ENCODE measurements around the gene MEIOSIN. TPM values are rescaled to one million over a fixed set of nuclear protein-coding genes. Genes with fewer than 3 reads are reported as not detected.
A peak's percentile ranks its signal among the peaks of the same experiment; 100 is the strongest.

Gene MEIOSIN
- total and polyA plus RNA-seq, 2 donors: 0.02 TPM; not detected in 1

- Histone ChIP-seq H3K27ac (ENCODE audit: low read depth in 1 of 2, low read length in 1 of 2) (peak overlapping the region in 1 of 2 donors; percentile 55), H3K27me3 (ENCODE audit: control insufficient read depth in 2 of 2, insufficient read depth in 1 of 2, low read length in 1 of 2) (peaks cover 38 to 81% of the 10 kb centered on the region in 2 donors), H3K4me3 (ENCODE audit: low read length in 2 of 2) (peak overlapping the region; percentile 26 to 61), H3K4me1 (ENCODE audit: control insufficient read depth in 2 of 2, insufficient read depth in 2 of 2, low read length in 2 of 2) (peaks cover 10 to 42% of the 10 kb centered on the region in 2 donors), H3K9me3 (ENCODE audit: control insufficient read depth in 2 of 2, insufficient read depth in 1 of 2, low read length in 1 of 2) (no peaks in the 10 kb centered on the region), H3K36me3 (ENCODE audit: control insufficient read depth in 2 of 2, insufficient read depth in 2 of 2, low read length in 1 of 2) (peaks cover 0 to 4% of the 10 kb centered on the region in 2 donors)
- 4% methylated on average over 102 of the region's 102 CpGs for WGBS
- peak in 2 of 9 donors; percentile 16 to 32 for DNase-seq (ENCODE audit: low read depth in 6 of 9, low spot score in 9 of 9)
Measured at GRCh38 chr19:45767881-45768654, 34.8 kb downstream of the MEIOSIN start.

GRCh38 chr19:45768655-45768983 lies 35.4 kb downstream of the MEIOSIN start:
- DNase-seq (ENCODE audit: low read depth in 6 of 9, low spot score in 9 of 9): peak in 1 of 9 donors; percentile 50
- Histone ChIP-seq H3K4me3 (ENCODE audit: low read length in 2 of 2) (peak overlapping the region; percentile 61 to 70), H3K9me3 (ENCODE audit: control insufficient read depth in 2 of 2, insufficient read depth in 1 of 2, low read length in 1 of 2) (no peaks in the 10 kb centered on the region), H3K4me1 (ENCODE audit: control insufficient read depth in 2 of 2, insufficient read depth in 2 of 2, low read length in 2 of 2) (peaks cover 10 to 46% of the 10 kb centered on the region in 2 donors), H3K27me3 (ENCODE audit: control insufficient read depth in 2 of 2, insufficient read depth in 1 of 2, low read length in 1 of 2) (peaks cover 38 to 76% of the 10 kb centered on the region in 2 donors), H3K36me3 (ENCODE audit: control insufficient read depth in 2 of 2, insufficient read depth in 2 of 2, low read length in 1 of 2) (peaks cover 0 to 4% of the 10 kb centered on the region in 2 donors), H3K27ac (ENCODE audit: low read depth in 1 of 2, low read length in 1 of 2) (peak overlapping the region; percentile 77 to 82)
- 2% methylated on average over 31 of the region's 33 CpGs for WGBS

GRCh38 chr19:45768984-45769782 lies 35.9 kb downstream of the MEIOSIN start, which contains the start of gene SIX5:
TSS of gene SIX5 (minus strand) at chr19:45769252. CDS start at chr19:45768844, 408 bp downstream.
- H3K4me1 ChIP-seq (ENCODE audit: control insufficient read depth in 2 of 2, insufficient read depth in 2 of 2, low read length in 2 of 2): peaks cover 10 to 47% of the 10 kb centered on the region in 2 donors
- peak; percentile 82 to 98 (median 95) for DNase-seq (ENCODE audit: low read depth in 6 of 9, low spot score in 9 of 9)
- H3K27ac ChIP-seq (ENCODE audit: low read depth in 1 of 2, low read length in 1 of 2): peak within 1 kb of the TSS; percentile 92 to 97
- H3K27me3 ChIP-seq (ENCODE audit: control insufficient read depth in 2 of 2, insufficient read depth in 1 of 2, low read length in 1 of 2): peaks cover 38 to 70% of the 10 kb centered on the region in 2 donors
- no peaks in the 10 kb centered on the region for H3K9me3 ChIP-seq (ENCODE audit: control insufficient read depth in 2 of 2, insufficient read depth in 1 of 2, low read length in 1 of 2)
- under 1% methylated on average over 70 of the region's 70 CpGs for WGBS
- peak within 1 kb of the TSS; percentile 61 to 70 for H3K4me3 ChIP-seq (ENCODE audit: low read length in 2 of 2)
- peaks cover 0 to 4% of the 10 kb centered on the region in 2 donors for H3K36me3 ChIP-seq (ENCODE audit: control insufficient read depth in 2 of 2, insufficient read depth in 2 of 2, low read length in 1 of 2)

- H3K4me1 ChIP-seq (ENCODE audit: control insufficient read depth in 2 of 2, insufficient read depth in 2 of 2, low read length in 2 of 2): peaks cover 10 to 47% of the 10 kb centered on the region in 2 donors
- H3K4me3 ChIP-seq (ENCODE audit: low read length in 2 of 2): peak overlapping the region; percentile 61 to 70
- peak in 6 of 9 donors; percentile 30 to 82 (median 60) for DNase-seq (ENCODE audit: low read depth in 6 of 9, low spot score in 9 of 9)
- WGBS: under 1% methylated on average over 28 of the region's 28 CpGs
- peak overlapping the region; percentile 92 to 97 for H3K27ac ChIP-seq (ENCODE audit: low read depth in 1 of 2, low read length in 1 of 2)
- peaks cover 0 to 4% of the 10 kb centered on the region in 2 donors for H3K36me3 ChIP-seq (ENCODE audit: control insufficient read depth in 2 of 2, insufficient read depth in 2 of 2, low read length in 1 of 2)
- H3K9me3 ChIP-seq (ENCODE audit: control insufficient read depth in 2 of 2, insufficient read depth in 1 of 2, low read length in 1 of 2): no peaks in the 10 kb centered on the region
- peaks cover 35 to 64% of the 10 kb centered on the region in 2 donors for H3K27me3 ChIP-seq (ENCODE audit: control insufficient read depth in 2 of 2, insufficient read depth in 1 of 2, low read length in 1 of 2)
Measured at GRCh38 chr19:45769821-45770191, 36.6 kb downstream of the MEIOSIN start.

GRCh38 chr19:45770192-45771101 lies 37.2 kb downstream of the MEIOSIN start:
- Histone ChIP-seq H3K9me3 (ENCODE audit: control insufficient read depth in 2 of 2, insufficient read depth in 1 of 2, low read length in 1 of 2) (no peaks in the 10 kb centered on the region), H3K27me3 (ENCODE audit: control insufficient read depth in 2 of 2, insufficient read depth in 1 of 2, low read length in 1 of 2) (peaks cover 31 to 57% of the 10 kb centered on the region in 2 donors), H3K4me3 (ENCODE audit: low read length in 2 of 2) (peak overlapping the region; percentile 61 to 70), H3K27ac (ENCODE audit: low read depth in 1 of 2, low read length in 1 of 2) (peak overlapping the region; percentile 92 to 97), H3K4me1 (ENCODE audit: control insufficient read depth in 2 of 2, insufficient read depth in 2 of 2, low read length in 2 of 2) (peaks cover 10 to 47% of the 10 kb centered on the region in 2 donors), H3K36me3 (ENCODE audit: control insufficient read depth in 2 of 2, insufficient read depth in 2 of 2, low read length in 1 of 2) (peaks cover 0 to 4% of the 10 kb centered on the region in 2 donors)
- peak; percentile 82 to 97 (median 91) for DNase-seq (ENCODE audit: low read depth in 6 of 9, low spot score in 9 of 9)
- 2% methylated on average over 79 of the region's 79 CpGs for WGBS

- peaks cover 21 to 48% of the 10 kb centered on the region in 2 donors for H3K27me3 ChIP-seq (ENCODE audit: control insufficient read depth in 2 of 2, insufficient read depth in 1 of 2, low read length in 1 of 2)
- H3K9me3 ChIP-seq (ENCODE audit: control insufficient read depth in 2 of 2, insufficient read depth in 1 of 2, low read length in 1 of 2): no peaks in the 10 kb centered on the region
- WGBS: 91% methylated on average over 46 of the region's 46 CpGs
- peaks cover 10 to 47% of the 10 kb centered on the region in 2 donors for H3K4me1 ChIP-seq (ENCODE audit: control insufficient read depth in 2 of 2, insufficient read depth in 2 of 2, low read length in 2 of 2)
- H3K27ac ChIP-seq (ENCODE audit: low read depth in 1 of 2, low read length in 1 of 2): no peak overlapping the region
- peaks cover 0 to 4% of the 10 kb centered on the region in 2 donors for H3K36me3 ChIP-seq (ENCODE audit: control insufficient read depth in 2 of 2, insufficient read depth in 2 of 2, low read length in 1 of 2)
- no peak overlapping the region for H3K4me3 ChIP-seq (ENCODE audit: low read length in 2 of 2)
- no peak for DNase-seq (ENCODE audit: low read depth in 6 of 9, low spot score in 9 of 9)
Measured at GRCh38 chr19:45771311-45771933, 38.2 kb downstream of the MEIOSIN start.

- no peak overlapping the region for H3K4me3 ChIP-seq (ENCODE audit: low read length in 2 of 2)
- DNase-seq (ENCODE audit: low read depth in 6 of 9, low spot score in 9 of 9): no peak
- WGBS: 69% methylated on average over 14 of the region's 14 CpGs
- H3K27ac ChIP-seq (ENCODE audit: low read depth in 1 of 2, low read length in 1 of 2): no peak overlapping the region
- no peaks in the 10 kb centered on the region for H3K9me3 ChIP-seq (ENCODE audit: control insufficient read depth in 2 of 2, insufficient read depth in 1 of 2, low read length in 1 of 2)
- H3K36me3 ChIP-seq (ENCODE audit: control insufficient read depth in 2 of 2, insufficient read depth in 2 of 2, low read length in 1 of 2): peaks cover 7 to 11% of the 10 kb centered on the region in 2 donors
- peaks cover 10 to 47% of the 10 kb centered on the region in 2 donors for H3K4me1 ChIP-seq (ENCODE audit: control insufficient read depth in 2 of 2, insufficient read depth in 2 of 2, low read length in 2 of 2)
- H3K27me3 ChIP-seq (ENCODE audit: control insufficient read depth in 2 of 2, insufficient read depth in 1 of 2, low read length in 1 of 2): peaks cover 12 to 39% of the 10 kb centered on the region in 2 donors
Measured at GRCh38 chr19:45772130-45772840, 39.0 kb downstream of the MEIOSIN start.
